Stimulated activated CD4-positive, alpha-beta T cell treated with anti-CD3 and anti-CD28 coated beads, Interleukin-15, amount 100 ng/mL, for 48 hours (primary cell): ENCODE results near the gene CARD10.

Experiments used
- DNase-seq, 2 donors: peaks; one replicate each; pipeline ENCODE4 v3.0.0-alpha.2; 2020; ENCODE audit warnings: low read depth in 2 of 2

Gene CARD10

DNA sequence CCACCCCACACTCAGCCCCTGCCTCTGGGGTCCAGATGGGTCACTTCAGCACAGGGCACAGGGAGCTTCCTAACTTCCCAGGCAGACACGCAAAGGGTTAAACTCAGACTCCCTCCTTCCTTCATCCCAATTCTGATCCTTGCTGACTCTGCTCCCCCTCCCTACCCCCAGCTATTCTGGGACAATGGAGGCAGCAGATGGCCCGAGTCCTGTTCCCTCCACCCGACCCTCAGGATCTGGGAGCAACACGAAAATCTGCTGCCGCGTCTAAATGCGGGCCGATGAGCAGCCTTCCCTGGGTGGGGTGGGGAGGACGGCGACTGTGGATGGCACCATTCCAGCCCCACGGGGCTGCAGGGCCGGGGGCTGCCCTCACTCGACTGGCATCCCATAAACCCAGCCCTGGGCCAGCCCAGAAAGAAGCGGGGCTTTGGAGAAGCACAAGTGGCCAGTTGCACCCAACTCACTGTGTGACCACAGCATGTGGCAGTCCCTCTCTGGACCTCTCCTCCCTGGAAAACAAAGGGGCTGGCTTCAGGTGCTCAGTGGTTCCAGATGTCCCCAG is 51.7 kb downstream of the CARD10 start:
- no peak for DNase-seq

DNA sequence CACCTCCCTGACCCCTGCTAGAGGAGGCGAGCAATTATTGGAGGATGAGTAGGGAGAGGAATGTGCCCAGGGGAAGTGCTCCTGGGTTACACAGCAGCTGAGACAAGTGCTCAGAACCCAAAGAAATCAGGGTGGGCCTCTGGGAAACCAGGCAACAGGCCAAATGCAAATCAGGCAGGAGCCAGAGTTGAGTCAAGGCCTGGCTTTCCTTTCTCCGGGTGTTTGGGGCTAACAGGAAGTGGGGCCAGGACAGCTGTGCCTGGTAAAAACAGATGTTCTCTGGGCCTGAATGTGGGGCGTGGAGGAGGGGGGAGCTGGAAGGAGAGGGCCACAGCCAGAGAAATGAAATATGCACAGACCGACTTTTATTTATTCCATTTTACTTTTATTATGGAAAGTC is 55.0 kb downstream of the CARD10 start:
- DNase-seq: no peak

DNA sequence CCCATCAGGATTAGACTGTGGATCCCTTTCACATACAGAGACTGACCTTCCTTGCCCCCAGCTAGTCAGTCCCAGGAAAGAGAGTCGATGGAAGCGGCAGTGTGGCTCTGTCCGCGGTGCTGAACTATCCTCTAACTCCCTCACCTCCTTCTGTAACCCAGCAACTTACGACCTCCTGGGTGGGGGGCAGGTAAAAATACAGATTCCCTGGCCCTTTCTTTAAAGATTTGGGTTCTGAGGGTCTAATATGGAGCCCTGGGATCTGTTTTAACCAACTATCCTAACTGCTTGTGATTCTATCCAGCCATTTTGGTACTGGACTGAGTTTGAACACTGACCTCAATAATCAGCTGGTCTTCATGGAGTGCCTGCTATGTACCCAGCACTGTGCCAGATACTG is 56.2 kb downstream of the CARD10 start:
- no peak for DNase-seq

DNA sequence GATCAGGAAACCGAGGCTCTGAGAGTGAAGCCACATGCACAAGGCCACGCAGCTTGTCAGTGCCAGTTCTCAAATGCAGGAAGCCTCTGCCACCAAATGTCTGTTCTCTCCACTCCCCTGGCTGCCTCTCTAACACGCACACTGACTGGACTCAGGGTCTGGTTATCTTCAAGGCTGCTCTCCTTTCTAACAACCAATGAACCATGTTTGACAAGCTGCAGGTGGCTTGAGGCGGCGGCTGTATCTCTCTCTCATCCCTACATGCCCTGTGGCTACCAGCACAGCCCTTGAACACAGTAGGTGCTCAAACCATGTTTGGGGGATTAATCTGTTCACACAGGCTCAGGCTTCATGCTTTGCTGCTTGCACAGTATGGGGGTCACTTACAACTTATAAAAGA is 56.8 kb downstream of the CARD10 start:
- DNase-seq: no peak

DNA sequence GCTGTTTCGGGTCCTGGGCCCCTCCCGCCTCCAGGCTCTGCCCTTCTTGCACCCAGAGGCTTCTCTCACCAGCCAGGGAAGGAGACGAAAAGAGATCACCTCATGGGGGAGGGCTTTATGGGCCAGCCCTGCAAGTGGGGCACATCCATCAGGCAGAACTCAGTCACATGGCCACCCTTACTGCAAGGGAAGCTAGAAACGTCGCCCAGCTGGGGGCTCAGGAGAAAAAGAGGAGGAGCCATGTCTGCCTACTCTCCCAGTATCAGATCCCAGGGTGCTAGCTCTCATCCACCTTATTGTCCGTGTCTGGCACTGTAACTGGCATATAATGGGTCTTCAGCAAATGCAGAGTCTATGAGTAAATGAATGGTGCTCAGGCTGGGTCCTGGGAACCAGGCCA is 57.3 kb downstream of the CARD10 start:
- DNase-seq: no peak

DNA sequence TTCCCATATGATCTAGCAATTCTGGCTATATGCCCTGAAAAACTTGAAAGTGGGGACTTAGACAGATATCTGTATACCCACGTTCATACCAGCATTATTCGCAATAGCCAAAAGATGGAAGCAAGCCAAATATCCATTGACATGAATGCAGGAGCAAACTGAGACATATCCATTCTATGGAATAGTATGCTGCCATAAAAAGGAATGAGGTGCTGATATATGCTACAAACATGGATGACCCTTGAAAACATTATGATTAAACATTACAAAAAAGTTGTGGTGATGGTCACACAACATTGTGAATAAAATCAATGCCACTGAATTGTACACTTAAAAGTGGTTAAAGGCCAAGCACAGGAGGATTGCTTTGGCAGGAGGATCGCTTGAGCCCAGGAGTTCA is 58.5 kb downstream of the CARD10 start:
- no peak for DNase-seq

DNA sequence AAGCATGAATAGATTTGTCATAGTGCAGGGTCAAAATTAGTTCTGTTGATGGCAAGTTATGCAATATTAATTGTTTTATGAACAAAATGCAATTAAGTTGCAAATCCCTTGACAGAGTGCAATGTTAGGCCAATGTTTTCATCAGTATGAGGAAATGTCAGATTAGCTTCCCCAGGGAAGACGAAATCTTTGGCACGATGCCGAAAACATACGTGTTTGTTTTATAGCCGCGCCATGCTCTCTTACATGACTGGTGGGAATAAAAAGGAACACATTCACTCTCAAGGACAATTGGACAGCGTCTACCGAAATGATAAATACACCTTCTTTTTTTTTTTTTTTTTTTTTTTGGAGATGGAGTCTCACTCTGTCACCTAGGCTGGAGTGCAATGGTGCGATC is 60.0 kb downstream of the CARD10 start:
- DNase-seq: no peak

DNA sequence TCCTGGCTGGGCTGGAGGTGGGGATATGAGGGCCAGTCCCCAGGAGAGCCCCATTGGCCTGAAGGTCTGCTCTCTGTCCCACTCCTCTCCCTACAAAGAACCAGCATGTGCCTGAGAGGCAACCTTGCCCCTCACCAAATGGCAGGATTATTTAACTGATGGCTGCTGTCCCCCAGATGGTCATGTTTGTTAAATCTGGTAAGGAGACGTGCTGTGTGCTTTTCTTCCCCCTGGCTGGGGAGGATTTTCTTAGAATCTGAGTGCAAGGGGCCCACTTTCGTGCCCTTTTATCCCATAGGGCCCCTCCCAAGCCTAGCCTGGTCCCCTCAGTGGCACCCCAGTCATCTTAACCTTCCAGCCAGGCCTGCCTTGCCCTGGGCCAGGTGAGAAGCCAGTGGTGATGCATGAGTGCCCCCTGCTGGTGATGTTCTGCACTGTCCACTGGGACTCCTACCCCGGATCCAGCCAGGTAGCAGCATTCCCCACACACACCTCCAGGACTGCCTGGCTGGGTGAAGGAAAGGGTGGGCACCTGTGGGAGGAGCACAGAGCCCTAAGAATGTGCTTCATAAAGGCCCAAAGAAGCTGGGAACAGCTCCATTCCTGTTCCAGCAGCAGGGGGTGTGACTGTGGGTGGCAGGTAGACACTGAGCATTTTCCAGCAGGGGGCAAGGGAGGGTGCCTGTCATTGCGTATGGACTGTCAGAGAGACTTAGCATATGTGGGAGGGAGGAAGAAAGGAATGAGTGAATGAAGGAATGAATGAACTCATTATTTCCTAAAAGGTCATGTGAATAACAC is 61.9 kb downstream of the CARD10 start:
- peak; percentile 68 to 84 for DNase-seq

DNA sequence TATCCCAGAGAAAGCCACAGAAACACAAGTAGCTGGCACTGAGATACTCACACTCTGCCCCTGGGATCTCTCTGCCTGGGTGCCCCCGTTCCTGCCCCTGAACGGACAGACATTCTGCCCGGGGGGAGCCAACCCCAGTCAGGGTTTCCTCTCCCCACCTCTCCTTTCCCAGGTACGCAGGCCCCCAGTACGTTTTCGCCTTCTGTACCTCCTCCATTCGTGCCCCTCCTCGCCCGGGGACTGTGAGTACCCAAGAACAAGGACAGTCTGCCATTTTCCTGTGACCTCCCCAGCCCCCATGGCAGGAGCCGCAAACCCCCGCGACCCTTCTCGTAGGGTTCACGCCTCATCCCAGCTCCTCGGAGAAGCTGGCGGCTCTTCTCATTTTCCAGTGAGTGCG is 62.9 kb downstream of the CARD10 start:
- no peak for DNase-seq

DNA sequence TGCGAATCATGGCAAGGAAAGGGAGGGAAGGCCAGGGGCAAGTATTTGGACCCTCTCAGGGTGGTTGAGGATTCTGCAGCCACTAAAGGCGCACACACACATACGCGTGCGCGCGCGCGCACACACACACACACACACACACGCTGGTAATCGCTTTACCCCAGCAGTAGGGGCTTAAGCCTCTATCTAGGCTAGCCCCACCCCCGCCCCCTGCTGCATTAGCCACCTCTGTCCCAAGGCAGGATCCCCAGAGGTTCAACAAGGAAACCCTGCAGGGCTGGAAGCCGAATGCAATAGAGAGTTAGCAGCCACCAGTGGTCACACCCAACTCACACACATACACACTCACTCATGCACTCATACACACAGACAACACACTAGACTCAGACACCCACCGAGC is 63.3 kb downstream of the CARD10 start:
- DNase-seq: no peak

DNA sequence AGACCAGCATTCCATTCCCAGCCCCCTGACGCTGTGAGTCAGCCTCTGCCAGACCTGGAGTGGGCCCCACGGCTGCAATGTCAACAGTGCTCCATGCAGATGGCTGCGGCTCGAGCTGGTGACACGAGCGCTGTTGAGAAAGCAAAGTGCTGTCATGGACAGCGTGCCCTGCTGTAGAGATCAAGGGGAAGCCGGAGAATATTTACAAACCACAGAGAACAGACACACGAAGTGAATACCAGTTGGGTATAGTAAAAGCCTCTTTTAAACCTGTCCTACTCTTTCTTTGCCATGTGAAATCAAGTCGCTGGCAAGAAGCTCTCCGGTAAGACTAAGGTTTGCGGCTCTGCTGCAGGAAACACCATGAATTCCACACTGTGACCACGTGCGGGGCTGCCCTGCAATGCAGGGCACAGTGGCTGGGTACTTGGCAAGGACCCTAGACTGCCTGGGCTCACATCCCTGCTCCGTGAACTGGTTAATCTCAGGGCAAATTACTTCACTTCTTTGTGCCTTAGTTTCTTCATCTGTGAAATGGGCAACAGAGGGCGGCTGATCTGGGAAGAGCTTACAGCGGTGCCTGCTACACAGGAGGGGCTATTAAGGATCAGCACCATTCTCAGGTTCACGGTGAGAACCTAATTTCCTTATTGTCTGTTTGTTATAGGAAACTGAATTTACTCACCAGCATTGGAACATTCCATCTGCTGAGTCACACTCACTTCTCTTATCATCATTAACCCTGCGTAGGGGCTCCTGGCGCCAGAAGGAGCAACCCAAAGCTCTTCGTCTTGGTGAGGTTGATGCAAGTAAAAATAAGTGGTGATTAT is 64.1 kb downstream of the CARD10 start:
- DNase-seq: no peak

DNA sequence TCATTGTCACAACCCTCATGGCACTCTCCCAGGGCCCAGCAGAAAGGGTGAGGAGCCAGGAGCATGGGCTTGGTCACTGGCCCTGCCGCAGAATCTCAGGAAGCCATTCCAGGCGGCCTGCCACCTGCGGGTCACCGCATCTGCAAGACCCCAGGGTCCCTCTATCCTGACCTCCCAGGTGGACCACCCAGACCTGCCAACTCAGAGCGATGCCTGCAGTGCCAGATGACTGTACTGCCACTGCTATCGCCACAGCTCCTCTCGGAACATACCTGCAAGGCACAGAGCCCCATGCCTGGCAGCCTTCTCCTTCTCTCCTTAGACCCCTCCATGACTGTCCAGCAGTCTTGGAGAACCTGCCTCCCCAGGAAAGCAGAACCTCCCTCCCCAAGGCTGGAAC is 65.5 kb downstream of the CARD10 start:
- no peak for DNase-seq

DNA sequence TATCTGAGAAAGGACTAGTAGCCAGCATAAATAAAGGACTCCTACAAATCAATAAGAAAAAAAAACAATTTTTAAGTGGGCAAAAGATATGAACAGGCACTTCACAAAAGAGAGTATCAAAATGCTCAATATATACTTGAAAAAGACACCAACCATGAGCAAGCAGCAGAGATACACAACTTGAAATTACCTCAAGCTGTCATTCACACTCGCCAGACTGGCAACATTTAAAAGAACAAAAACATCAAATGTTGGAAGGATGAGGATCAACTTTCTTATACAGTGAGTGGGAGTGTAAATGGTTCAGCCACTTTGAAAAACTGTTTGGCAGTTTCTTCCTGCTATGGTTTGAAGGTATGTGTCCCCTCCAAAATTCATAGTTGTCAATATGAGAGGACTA is 68.0 kb downstream of the CARD10 start:
- no peak for DNase-seq

DNA sequence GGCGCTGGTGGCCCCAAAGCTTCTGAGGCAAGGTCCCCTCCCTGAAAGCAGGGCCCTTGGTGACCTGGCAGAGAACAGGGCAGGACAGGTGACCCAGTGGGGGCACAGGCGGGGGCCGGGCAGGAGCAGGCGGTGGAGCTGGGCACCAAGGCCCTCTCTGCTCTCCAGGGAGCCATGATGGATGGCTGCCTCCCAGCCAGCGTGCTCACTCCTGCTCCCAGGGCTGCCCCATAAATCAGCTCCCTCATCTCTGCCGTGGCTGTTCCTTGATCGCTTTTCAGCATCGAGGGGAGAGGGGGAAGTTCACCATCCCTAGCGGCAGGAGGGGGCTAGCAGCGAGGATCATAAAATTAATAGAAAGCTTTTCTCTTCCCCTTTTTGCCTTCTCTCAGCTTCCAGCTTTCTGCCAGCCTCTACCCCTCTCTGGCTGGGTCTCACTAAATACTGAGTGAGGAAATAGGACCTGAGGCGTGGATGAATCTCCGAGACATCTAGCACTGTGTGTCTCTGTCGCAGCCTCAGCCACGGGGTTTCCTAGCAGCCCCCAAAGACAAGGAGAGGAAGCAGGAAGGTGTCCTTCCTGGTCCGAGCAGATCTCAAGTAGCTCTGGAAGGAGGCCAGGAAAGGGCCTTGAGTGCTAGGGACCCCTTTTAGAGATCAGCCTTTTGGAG is 69.7 kb downstream of the CARD10 start:
- no peak for DNase-seq

DNA sequence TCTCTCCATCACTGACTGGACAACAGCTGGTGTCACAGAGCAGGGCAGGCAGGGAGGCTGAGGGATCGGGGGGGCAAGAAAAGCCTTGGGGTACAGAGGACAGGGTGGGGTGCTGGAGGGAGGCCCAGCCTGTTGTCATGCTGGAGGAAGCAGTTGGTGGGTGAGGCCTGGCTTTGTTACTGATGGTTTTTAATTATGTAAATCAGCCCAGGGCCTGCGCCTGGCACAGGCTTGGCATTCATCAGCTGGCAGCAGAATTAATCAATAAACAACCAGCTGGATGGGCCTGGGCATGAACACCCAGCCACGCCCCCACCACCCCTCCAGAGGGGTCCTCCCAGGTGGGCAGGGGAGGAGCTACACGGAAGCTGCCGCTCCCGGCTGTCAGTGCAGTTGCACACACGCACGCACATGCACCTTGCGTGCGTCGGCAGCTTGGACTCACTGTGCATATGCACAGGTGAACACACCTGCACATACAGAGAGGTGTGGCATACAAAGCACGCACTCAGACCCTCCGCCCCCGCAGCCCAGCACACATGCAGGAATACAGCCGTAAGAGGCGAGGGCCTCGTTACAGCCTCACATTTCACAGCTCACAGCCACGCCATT is 70.6 kb downstream of the CARD10 start:
- DNase-seq: no peak

DNA sequence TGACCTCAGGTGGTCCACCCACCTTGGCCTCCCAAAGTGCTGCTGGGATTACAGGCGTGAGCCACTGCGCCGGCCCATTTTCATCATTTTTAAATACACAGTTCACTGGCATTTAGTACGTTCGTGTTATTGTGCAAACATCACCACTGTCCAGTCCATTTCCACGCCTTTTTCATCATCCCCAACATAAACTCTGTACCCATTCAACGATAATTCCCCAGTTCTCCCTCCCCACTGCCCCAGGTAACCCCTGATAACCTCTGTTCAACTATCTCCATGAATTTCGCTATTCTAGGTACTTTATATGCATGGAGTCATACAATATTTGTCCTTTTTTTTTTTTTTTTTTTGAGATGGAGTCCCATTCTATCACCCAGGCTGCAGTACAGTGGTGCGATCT is 73.7 kb downstream of the CARD10 start:
- DNase-seq: no peak

DNA sequence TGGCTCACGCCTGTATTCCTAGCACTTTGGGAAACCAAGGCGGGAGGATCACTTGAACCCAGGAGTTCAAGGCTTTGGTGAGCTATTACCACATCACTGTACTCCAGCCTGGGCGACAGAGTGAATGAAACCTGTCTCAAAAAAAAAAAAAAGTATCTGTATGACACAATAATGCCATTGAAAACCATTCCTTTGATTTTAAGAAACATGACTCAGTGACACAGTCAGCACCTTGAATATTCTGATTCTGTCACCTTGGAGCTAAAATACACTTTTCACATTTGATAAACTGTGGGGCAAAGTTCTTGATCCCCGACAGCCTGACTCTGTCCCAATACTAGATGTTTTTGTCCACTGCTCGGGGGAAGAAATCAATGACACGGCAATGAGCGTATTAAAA is 75.2 kb downstream of the CARD10 start:
- no peak for DNase-seq

DNA sequence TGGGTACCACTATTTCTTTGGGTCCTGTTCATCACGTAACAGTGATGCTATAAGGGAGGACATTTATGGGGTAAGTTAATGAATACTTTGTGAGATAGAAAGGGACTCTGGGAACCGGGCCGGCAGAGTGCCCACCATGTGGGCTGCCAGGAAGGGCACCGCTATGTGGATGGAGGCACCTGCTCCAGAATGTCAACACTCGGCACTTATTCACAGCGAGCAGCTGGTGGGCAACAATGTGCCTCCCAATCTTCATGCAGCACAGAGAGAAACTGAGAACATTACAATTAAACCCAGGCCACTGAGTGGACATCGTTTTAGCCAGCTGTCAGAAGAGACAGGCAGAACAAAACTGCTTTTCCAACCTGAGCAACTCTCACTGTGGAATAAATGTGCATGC is 76.1 kb downstream of the CARD10 start:
- no peak for DNase-seq

DNA sequence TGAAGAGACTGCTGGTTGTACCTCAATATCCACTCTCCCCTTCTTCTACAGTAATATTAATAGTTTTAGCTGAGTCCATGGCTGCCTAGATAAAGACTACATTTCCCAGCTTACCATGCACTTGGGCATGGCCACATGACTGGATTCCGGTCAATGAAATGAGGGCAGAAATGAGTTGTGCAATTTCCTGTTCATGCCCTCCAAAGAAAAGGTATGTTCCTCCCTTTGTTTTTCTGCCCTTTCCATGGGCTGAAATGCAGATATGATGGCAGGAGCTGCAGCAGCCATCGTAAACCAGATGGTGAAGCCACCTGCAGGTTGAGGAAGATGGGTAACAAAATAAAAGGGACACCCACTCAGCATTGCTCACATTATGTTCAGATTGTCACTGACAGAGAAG is 76.7 kb downstream of the CARD10 start:
- no peak for DNase-seq

DNA sequence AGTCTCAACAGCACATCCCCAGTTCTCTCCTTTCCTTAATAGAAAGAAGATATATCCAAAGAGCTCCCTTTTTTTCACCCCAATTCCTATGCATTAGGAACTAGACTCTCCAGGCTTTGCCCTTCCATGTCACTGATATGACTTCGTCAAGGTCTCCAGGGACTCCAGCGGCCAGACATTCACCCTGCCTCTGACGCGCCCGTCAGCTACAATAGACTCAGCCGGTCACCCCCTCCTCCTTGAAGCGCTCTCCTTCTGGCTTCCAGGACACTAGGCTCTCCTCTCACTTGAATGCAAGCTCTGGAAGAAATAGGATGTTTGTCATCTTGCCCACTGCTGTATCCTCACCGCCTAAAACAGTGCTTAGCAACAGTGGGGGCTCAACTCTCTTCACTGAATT is 77.1 kb downstream of the CARD10 start:
- DNase-seq: no peak

DNA sequence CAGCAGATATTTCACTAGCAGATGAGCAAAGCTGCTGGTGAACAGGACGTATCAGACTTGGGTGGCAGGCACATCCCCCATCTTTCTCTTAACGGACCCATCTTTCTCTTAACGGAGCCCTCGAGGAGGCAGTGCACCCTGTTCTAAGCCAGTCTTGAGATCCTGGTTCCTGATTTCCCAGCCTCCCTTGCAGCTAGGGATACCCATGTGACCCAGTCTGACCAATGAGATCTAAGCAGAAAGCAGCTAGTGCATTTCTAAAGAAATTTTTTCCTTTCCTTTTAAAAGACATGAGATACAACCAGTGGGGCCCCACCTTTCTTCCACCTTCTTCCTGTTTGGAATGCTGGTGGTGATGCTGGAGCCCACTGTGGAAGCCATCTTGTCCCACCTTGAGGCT is 78.3 kb downstream of the CARD10 start:
- no peak for DNase-seq
